GM12801 (cell line): ENCODE measurements around the gene NRXN3.

Experiments used
- CTCF ChIP-seq: IDR thresholded peaks from one replicate; pipeline ENCODE4 v1.5.1; 2011; ENCODE audit warnings: control low read depth; ENCODE audit not compliant: insufficient read length; ENCODE audit errors: extremely low read depth

NRXN3 gene

GRCh38 chr14:78588906-78589305 is 418.7 kb downstream of the NRXN3 start:
- TF ChIP-seq CTCF = no peak

- TF ChIP-seq CTCF = no peak
These were observed 422.5 kb downstream of the NRXN3 start for GRCh38 chr14:78592616-78593219.

DNA sequence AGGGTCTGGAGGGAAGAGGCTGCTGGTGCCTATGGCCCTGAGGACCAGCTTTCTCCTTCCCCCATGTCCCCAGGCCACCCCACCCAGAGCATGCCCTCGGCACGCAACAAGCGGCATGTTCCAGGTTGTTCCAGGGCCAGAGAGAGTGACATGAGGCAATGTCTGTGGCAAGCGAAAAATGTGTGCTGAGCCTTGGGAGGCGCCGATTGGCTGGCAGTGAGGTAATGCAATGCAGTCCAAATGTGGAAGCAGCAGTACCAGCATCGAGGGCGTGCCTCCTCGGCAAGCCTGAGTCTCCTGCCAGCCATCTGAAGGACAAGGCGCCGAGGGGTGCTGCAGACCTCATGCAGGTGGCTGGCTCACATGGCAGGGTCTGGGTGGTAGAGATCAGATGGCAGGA is 423.8 kb downstream of the NRXN3 start:
- no peak for TF ChIP-seq CTCF

DNA sequence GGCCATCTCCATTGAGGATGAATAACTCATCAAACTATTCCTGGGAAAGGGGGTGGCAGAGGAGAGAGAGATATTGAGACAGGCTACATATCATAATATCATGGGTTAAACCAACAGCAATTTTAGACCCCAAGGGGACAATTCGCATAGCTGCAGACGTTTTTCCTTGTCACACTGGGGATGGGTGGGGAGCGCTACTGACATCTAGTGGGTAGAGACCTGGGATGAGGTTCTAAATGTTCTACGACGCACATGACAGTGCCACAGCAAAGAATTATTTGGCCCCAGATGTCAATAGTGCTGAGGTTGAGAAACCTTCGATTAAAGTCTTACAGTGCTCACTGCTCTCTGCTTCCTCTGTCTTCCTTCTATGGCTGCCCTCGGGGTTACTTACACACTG is 425.6 kb downstream of the NRXN3 start:
- no peak for TF ChIP-seq CTCF

DNA sequence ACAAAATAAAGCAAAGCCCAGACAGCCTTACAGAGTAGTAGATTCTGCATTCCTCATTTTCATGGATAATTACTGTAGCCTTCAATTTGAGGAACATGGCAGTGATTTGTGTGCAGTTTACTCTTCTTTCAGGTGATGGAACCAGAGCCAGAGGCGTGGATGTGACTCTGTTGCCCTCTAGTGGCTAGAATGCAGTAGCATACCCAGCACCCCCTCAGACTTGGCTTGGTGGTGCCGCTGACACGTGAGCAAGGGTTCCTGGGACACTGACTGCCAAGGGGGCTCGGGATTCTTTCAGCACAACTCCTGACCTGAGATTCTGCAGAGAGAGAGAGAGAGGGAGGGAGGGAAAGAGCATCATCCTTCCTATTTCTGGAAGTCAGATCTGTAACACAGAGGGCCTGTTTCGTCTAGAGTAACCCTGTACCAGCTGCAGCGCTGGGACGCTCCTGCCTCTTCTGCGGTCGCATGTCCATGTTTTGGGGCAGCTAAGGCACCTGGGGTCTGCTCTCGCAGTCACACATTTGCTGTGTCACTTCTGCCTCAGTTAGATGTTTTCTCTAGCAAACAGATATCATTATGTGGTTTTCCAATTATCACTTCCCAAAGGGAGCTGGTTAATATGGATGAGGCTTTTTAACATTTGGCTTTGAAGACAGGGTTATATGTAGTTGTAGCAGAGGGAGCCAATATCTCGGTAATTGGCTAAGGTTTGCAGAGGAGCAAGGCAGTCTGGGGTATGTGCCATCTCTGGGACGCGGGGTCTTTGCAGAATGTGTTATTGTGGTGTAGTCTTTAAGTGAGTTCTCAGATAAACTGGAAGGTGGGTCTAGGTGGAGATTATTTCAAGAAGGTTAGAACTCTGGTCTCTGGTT is 428.1 kb downstream of the NRXN3 start:
- TF ChIP-seq CTCF = peak; percentile 80

DNA sequence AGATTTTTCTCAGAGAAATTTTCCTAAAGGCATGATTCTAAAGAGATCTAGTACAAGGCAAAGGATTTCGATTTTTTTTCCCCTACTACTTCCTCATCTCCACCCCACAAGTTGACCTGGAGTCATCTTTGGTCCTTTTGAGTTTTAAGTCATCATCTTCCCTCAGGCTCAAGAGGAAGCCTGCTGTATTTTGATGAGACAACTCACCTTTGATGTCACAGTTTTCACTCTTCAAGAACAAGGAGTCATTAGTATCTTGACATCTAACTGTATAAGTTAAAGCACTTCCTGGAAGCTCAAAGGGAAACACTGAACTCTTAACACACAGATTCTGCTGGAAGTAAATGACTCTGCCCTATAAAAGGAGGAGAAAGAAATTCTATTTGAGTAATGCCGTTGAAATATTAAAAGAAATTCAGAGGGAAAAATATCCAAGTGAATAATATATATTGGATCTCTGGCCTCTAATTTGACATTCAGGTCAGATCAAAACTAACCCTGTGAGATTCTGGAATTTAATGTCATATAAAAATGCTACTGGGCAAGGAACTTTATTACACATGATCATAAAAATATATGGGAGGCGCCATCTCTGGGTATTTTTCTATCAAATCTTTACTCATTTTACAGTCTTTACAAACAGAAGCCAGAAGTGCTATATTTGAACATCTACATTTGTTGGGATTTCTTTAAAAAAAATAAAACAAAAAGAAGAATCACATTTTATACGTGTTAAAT is 435.0 kb downstream of the NRXN3 start:
- no peak for TF ChIP-seq CTCF

- TF ChIP-seq CTCF = no peak
These were observed 435.8 kb downstream of the NRXN3 start for GRCh38 chr14:78605897-78606500.
